SK-N-SH treated with all-trans-retinoic acid at 6 μM for 48 hours (cell line): ENCODE results near the gene SETD4.

Source experiments
- ARNTL ChIP-seq: fragments of 450-650 bp; formaldehyde crosslinking; IDR thresholded peaks from 2 replicates; pipeline ENCODE4 v1.5.0; 2020; ENCODE audit warnings: low read depth, mild to moderate bottlenecking, moderate library complexity, borderline replicate concordance
- BACH2 ChIP-seq: fragments of 250-450 bp; sonication (Bioruptor Pico); IDR thresholded peaks from 2 replicates; pipeline ENCODE4 v1.9.0; 2021; ENCODE audit warnings: mild to moderate bottlenecking, borderline replicate concordance
- CREB5 ChIP-seq: fragments of 250-450 bp; sonication (Bioruptor Pico); IDR thresholded peaks from 2 replicates; pipeline ENCODE4 v1.5.1; 2020; ENCODE audit warnings: low read depth, mild to moderate bottlenecking, moderate library complexity
- CSRNP3 ChIP-seq: fragments of 250-450 bp; sonication (Bioruptor Pico); IDR thresholded peaks from 2 replicates; pipeline ENCODE4 v1.5.1; 2021; ENCODE audit warnings: mild to moderate bottlenecking, moderate library complexity
- PATZ1 ChIP-seq: fragments of 250-450 bp; sonication (Bioruptor Pico); IDR thresholded peaks from 2 replicates; pipeline ENCODE4 v1.8.0; 2020; ENCODE audit warnings: mild to moderate bottlenecking, moderate library complexity, borderline replicate concordance
- POU6F1 ChIP-seq: fragments of 250-450 bp; sonication (Bioruptor Pico); IDR thresholded peaks from 2 replicates; pipeline ENCODE4 v1.8.0; 2021; ENCODE audit warnings: low read depth, mild to moderate bottlenecking, moderate library complexity, borderline replicate concordance
- PPARA ChIP-seq: fragments of 250-450 bp; sonication (Bioruptor Pico); IDR thresholded peaks from 2 replicates; pipeline ENCODE4 v1.5.0; 2020; ENCODE audit warnings: mild to moderate bottlenecking, borderline replicate concordance
- RARB ChIP-seq: fragments of 250-450 bp; sonication (Bioruptor Pico); IDR thresholded peaks from 2 replicates; pipeline ENCODE4 v1.8.0; 2021; ENCODE audit warnings: mild to moderate bottlenecking, moderate library complexity
- TOX ChIP-seq: fragments of 250-450 bp; sonication (Bioruptor Pico); IDR thresholded peaks from 2 replicates; pipeline ENCODE4 v1.8.0; 2021; ENCODE audit warnings: mild to moderate bottlenecking, moderate library complexity, borderline replicate concordance
- ZFP3 ChIP-seq: fragments of 250-450 bp; sonication (Bioruptor Pico); IDR thresholded peaks from 2 replicates; pipeline ENCODE4 v1.5.0; 2020; ENCODE audit warnings: mild to moderate bottlenecking, moderate library complexity

GRCh38 chr21:36045993-36046392, 14.3 kb downstream of the SETD4 start:
- no peak for TF ChIP-seq RARB (CRISPR knock-in tag)
- no peak for TF ChIP-seq PPARA (CRISPR knock-in tag)
- no peak for TF ChIP-seq POU6F1 (CRISPR knock-in tag)
- no peak for TF ChIP-seq PATZ1 (CRISPR knock-in tag)
- no peak for TF ChIP-seq TOX (CRISPR knock-in tag)
- TF ChIP-seq CREB5 (CRISPR knock-in tag) = no peak
- TF ChIP-seq BACH2 = no peak
- no peak for TF ChIP-seq ARNTL
- no peak for TF ChIP-seq CSRNP3 (CRISPR knock-in tag)
- TF ChIP-seq ZFP3 (CRISPR knock-in tag) = no peak
